ENCODE results near the gene YIF1B. TPM values are rescaled to one million over a fixed set of nuclear protein-coding genes. Genes with fewer than 3 reads are reported as not detected.
A peak's percentile ranks its signal among the peaks of the same experiment; 100 is the strongest.
"Not testable (repeated sequence)": the region's sequence is repeated elsewhere in the genome, so short reads cannot be mapped to it uniquely, and the experiment has no call there.

The YIF1B gene
- total RNA-seq, 2 experiments from 2014 or later: 75.6 to 79.0 TPM

DNA sequence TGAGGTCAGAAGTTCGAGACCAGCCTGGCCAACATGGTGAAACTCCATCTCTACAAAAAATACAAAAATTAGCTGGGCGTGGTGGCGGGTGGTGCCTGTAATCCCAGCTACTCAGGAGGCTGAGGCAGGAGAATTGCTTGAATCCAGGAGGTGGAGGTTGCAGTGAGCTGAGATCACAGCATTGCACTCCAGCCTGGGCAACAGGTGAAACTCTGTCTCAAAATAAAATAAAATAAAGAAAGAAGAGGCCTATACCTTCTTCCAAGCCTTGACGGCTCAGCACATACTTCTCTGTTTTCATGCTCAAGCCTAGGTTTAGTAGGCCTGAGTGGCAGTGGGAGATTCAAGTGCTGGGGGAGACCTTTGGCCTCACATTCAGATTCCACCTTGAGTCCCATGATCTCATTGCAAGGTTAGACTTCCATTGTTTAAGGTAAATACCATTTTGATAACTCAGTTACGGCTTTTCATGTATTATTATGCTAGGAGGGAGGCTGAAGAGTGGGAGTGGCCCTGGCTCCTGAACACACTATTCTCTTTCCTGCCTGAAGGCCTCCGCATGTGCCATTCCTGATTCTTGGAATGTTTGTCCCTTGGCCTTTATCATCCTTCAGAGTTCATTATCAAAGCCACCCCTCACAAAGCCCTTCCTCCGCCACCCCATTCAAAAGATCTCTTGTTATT lies 53.0 kb downstream of the YIF1B start:
- POLR2A ChIA-PET: no interaction called here
- ATAC-seq (no peak), DNase-seq (no peak)
- H3K27me3 Mint-ChIP-seq: peaks cover 5% of the 10 kb centered on the region
- intact Hi-C loops (cut with micrococcal nuclease): loop anchor here (10.0 kb wide), 1 partner anchor 52 kb away; the partner anchor contains the start of genes KCNK6 and YIF1B
- H3K27ac Mint-ChIP-seq: peak overlapping the region; percentile 97
- CTCF ChIA-PET: interaction anchor here (5.3 kb wide), 1 partner anchor 18 kb away, joined by 30 read pairs; no protein-coding TSS in a partner anchor
- TF ChIP-seq, protein P1, sequence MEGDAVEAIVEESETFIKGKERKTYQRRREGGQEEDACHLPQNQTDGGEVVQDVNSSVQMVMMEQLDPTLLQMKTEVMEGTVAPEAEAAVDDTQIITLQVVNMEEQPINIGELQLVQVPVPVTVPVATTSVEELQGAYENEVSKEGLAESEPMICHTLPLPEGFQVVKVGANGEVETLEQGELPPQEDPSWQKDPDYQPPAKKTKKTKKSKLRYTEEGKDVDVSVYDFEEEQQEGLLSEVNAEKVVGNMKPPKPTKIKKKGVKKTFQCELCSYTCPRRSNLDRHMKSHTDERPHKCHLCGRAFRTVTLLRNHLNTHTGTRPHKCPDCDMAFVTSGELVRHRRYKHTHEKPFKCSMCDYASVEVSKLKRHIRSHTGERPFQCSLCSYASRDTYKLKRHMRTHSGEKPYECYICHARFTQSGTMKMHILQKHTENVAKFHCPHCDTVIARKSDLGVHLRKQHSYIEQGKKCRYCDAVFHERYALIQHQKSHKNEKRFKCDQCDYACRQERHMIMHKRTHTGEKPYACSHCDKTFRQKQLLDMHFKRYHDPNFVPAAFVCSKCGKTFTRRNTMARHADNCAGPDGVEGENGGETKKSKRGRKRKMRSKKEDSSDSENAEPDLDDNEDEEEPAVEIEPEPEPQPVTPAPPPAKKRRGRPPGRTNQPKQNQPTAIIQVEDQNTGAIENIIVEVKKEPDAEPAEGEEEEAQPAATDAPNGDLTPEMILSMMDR (IDR thresholded peaks at IDR 0.05): no peak
- peaks cover 35% of the 10 kb centered on the region for H3K4me1 Mint-ChIP-seq (ENCODE audit: low read depth)
- peak overlapping the region; percentile 16 for H3K4me3 Mint-ChIP-seq
- no peaks in the 10 kb centered on the region for H3K36me3 Mint-ChIP-seq (ENCODE audit: low read depth)
- no peaks in the 10 kb centered on the region for H3K9me3 Mint-ChIP-seq

DNA sequence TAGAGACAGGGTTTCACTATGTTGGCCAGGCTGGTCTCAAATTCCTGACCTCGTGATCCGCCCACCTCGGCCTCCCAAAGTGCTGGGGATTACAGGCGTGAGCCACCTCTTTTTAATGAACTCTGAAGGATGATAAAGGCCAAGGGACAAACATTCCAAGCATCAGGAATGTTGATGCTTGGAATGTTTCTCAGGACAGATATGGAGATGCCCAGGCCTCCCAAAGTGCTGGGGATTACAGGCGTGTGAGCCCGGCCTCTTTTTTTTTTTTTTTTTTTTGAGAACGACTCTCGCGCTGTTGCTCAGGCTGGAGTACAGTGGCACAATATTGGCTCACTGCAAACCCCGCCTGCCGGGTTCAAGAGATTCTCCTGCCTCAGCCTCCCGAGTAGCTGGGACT lies 53.8 kb downstream of the YIF1B start:
- H3K9me3 Mint-ChIP-seq; DNase-seq; H3K27me3 Mint-ChIP-seq; H3K27ac Mint-ChIP-seq; H3K4me3 Mint-ChIP-seq; POLR2A ChIA-PET; ATAC-seq; H3K36me3 Mint-ChIP-seq (ENCODE audit: low read depth): not testable (repeated sequence)
- peaks cover 29% of the 10 kb centered on the region for H3K4me1 Mint-ChIP-seq (ENCODE audit: low read depth)
- CTCF ChIA-PET: interaction anchor here (5.3 kb wide), 1 partner anchor 18 kb away, joined by 30 read pairs; no protein-coding TSS in a partner anchor
- intact Hi-C loops (cut with micrococcal nuclease): loop anchor here (10.0 kb wide), 1 partner anchor 53 kb away; the partner anchor contains the start of genes KCNK6 and YIF1B

DNA sequence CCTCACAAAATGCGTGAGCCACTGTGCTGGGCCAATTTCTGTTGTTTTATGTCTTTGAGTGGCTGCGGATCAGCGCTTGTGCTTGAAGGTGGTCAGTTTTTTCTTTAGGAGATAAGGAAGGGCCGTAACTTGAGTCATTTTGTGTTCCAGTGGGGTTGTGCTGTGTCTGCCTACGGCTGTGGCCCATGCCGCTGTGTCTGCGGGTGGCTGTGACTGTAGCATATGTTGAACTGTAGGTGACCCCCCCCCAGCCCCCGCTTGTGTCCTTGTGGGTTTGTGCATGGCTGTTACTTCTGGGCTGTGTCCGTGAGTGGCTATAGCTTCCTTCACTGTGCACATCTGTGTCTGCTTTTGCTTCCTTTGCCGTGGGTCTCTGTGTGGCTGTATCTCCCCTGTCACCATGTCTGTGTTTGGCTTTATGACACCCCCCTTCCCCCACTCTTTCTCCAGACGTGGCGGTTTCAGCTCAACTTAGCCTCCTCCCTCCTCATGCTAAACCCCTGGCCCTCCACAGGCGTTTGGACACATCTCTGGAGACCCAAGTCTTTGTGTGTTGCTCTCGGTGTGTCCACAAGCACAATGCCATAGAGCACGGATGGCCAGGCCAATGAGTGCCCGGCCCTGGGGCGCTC lies 60.2 kb downstream of the YIF1B start:
- intact Hi-C loops (cut with micrococcal nuclease): no loop called here
- ATAC-seq (no peak), DNase-seq (no peak)
- H3K9me3 Mint-ChIP-seq: no peaks in the 10 kb centered on the region
- H3K4me1 Mint-ChIP-seq (ENCODE audit: low read depth): peaks cover 5% of the 10 kb centered on the region
- H3K27me3 Mint-ChIP-seq: peaks cover 33% of the 10 kb centered on the region
- POLR2A ChIA-PET: interaction anchor here (0.7 to 1.1 kb wide), 2 partner anchors 9 to 11 kb away, joined by 3 read pairs; partner anchors contain the start of gene SPINT2
- TF ChIP-seq, protein P1 (IDR thresholded peaks at IDR 0.05): no peak
- H3K4me3 Mint-ChIP-seq: no peak overlapping the region
- CTCF ChIA-PET: interaction anchor here (0.7 to 4.1 kb wide), 9 partner anchors 10 to 353 kb away, joined by 3 to 27 read pairs (median 4); partner anchors contain the start of gene SPINT2
- H3K36me3 Mint-ChIP-seq (ENCODE audit: low read depth): no peaks in the 10 kb centered on the region
- H3K27ac Mint-ChIP-seq: no peak overlapping the region

DNA sequence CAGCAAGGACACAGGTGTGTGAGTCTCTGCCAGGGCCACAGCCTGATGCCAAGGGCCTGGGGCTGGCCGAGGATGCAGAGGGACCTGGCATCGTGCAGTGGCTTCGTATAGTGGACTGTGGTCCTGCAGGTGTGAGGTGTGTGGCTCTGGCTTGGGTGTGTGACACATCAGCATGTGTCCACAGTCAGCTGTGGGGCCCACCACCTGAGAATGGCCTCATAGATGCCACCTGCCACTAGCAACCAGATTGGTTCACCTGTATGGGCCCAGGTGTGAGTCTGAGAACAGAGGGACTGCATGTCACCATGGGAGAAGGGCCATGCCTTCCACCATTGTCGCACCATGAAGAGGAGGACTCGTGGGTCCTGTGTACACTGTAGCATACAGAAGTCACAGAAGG lies 62.0 kb downstream of the YIF1B start:
- POLR2A ChIA-PET: no interaction called here
- Mint-ChIP-seq H3K9me3 (no peaks in the 10 kb centered on the region), H3K4me3 (no peak overlapping the region), H3K36me3 (ENCODE audit: low read depth) (no peaks in the 10 kb centered on the region), H3K4me1 (ENCODE audit: low read depth) (peaks cover 3% of the 10 kb centered on the region), H3K27me3 (peaks cover 30% of the 10 kb centered on the region), H3K27ac (no peak overlapping the region)
- TF ChIP-seq, protein P1 (IDR thresholded peaks at IDR 0.05): no peak
- CTCF ChIA-PET: interaction anchor here (4.1 kb wide), 1 partner anchor 9 kb away, joined by 27 read pairs; no protein-coding TSS in a partner anchor
- ATAC-seq: no peak
- intact Hi-C loops (cut with micrococcal nuclease): no loop called here
- no peak for DNase-seq

Other genes starting within 250 kb of the YIF1B start
- gene DPF1, start 91.7 kb downstream of the YIF1B start, total RNA-seq: 1 to 10 TPM in 1 of 2 experiments, under 1 TPM in 1; 0.47 to 1.0 TPM
- gene PPP1R14A, start 59.6 kb downstream of the YIF1B start, total RNA-seq: 1 to 10 TPM in 1 of 2 experiments, under 1 TPM in 1; 0.60 to 1.5 TPM
- 10 to 100 TPM; 56.2 to 68.4 TPM for gene SPINT2, start 51.4 kb downstream of the YIF1B start, total RNA-seq
- not detected for gene C19orf33, start 11.7 kb downstream of the YIF1B start, total RNA-seq
- gene KCNK6, start 3.9 kb upstream of the YIF1B start, total RNA-seq: 10 to 100 TPM; 10.3 to 11.9 TPM
- 1 to 10 TPM; 3.4 to 5.8 TPM for gene CATSPERG, start 19.9 kb upstream of the YIF1B start, total RNA-seq
- 100 to 1,000 TPM; 178 to 191 TPM for gene PSMD8, start 58.6 kb upstream of the YIF1B start, total RNA-seq
- gene GGN, start 72.1 kb upstream of the YIF1B start, total RNA-seq: not detected
- 1 to 10 TPM in 1 of 2 experiments, under 1 TPM in 1; 0.69 to 1.5 TPM for gene SPRED3, start 72.8 kb upstream of the YIF1B start, total RNA-seq
- gene FAM98C, start 87.1 kb upstream of the YIF1B start, total RNA-seq: 10 to 100 TPM; 11.7 to 12.5 TPM
- gene RASGRP4, start 110.3 kb upstream of the YIF1B start, total RNA-seq: 1 to 10 TPM; 1.4 to 1.8 TPM
- gene RYR1, start 117.7 kb upstream of the YIF1B start, total RNA-seq: 1 to 10 TPM in 1 of 2 experiments, under 1 TPM in 1; 0.63 to 1.2 TPM

Measured in activated CD8-positive, alpha-beta T cell treated with anti-CD3 and anti-CD28 coated beads for 36 hours (primary cell).